CD4-positive, alpha-beta T cell treated with Interleukin-10 for 1 hour (primary cell): ENCODE data around the gene RCBTB2.

Experiments used
- DNase-seq: peaks from one replicate; pipeline ENCODE4 v3.0.0-alpha.2; 2020

The RCBTB2 gene

GRCh38 chr13:48562296-48563066 is 29.6 kb upstream of the RCBTB2 start:
- peak; percentile 86 for DNase-seq

- DNase-seq: peak; percentile 41
These were observed 28.8 kb upstream of the RCBTB2 start for GRCh38 chr13:48561466-48562235.

GRCh38 chr13:48560657-48561337 is 27.9 kb upstream of the RCBTB2 start:
- DNase-seq: no peak

- DNase-seq: no peak
These were observed 26.9 kb upstream of the RCBTB2 start for GRCh38 chr13:48559638-48560320.

GRCh38 chr13:48556817-48557216 is 23.9 kb upstream of the RCBTB2 start:
- DNase-seq: no peak

- DNase-seq: no peak
These were observed 22.6 kb upstream of the RCBTB2 start for GRCh38 chr13:48555441-48555840.

- no peak for DNase-seq
These were observed 18.4 kb upstream of the RCBTB2 start for GRCh38 chr13:48551329-48551728.

- no peak for DNase-seq
These were observed 16.8 kb upstream of the RCBTB2 start for GRCh38 chr13:48549658-48550057.

- DNase-seq: no peak
These were observed 14.8 kb upstream of the RCBTB2 start for GRCh38 chr13:48547663-48548092.

- no peak for DNase-seq
These were observed 12.7 kb upstream of the RCBTB2 start for GRCh38 chr13:48545608-48546007.

GRCh38 chr13:48542581-48543341 is 9.9 kb upstream of the RCBTB2 start:
- DNase-seq: no peak

- DNase-seq: no peak
These were observed 9.3 kb upstream of the RCBTB2 start for GRCh38 chr13:48542138-48542537.

- DNase-seq: no peak
These were observed 6.7 kb upstream of the RCBTB2 start for GRCh38 chr13:48539550-48539949.

GRCh38 chr13:48536621-48537250 is 3.9 kb upstream of the RCBTB2 start:
- no peak for DNase-seq

- no peak for DNase-seq
These were observed 2.9 kb upstream of the RCBTB2 start for GRCh38 chr13:48535766-48536165.

- no peak for DNase-seq
These were observed 2.1 kb upstream of the RCBTB2 start for GRCh38 chr13:48534911-48535501.

- no peak for DNase-seq
These were observed 1.2 kb upstream of the RCBTB2 start for GRCh38 chr13:48533961-48534600.

- no peak for DNase-seq
These were observed 699 bp downstream of the RCBTB2 start for GRCh38 chr13:48532256-48532505.

- peak; percentile 32 for DNase-seq
These were observed 1.2 kb downstream of the RCBTB2 start for GRCh38 chr13:48531416-48532255.

GRCh38 chr13:48530833-48531232 is 2.0 kb downstream of the RCBTB2 start:
- DNase-seq: no peak
